ENCODE measurements around the gene HMCN2. TPM values are rescaled to one million over a fixed set of nuclear protein-coding genes. Genes with fewer than 3 reads are reported as not detected.
A peak's percentile ranks its signal among the peaks of the same experiment; 100 is the strongest.

The HMCN2 gene
- total RNA-seq, 1 donor from 2014 or later, result not detected

DNA sequence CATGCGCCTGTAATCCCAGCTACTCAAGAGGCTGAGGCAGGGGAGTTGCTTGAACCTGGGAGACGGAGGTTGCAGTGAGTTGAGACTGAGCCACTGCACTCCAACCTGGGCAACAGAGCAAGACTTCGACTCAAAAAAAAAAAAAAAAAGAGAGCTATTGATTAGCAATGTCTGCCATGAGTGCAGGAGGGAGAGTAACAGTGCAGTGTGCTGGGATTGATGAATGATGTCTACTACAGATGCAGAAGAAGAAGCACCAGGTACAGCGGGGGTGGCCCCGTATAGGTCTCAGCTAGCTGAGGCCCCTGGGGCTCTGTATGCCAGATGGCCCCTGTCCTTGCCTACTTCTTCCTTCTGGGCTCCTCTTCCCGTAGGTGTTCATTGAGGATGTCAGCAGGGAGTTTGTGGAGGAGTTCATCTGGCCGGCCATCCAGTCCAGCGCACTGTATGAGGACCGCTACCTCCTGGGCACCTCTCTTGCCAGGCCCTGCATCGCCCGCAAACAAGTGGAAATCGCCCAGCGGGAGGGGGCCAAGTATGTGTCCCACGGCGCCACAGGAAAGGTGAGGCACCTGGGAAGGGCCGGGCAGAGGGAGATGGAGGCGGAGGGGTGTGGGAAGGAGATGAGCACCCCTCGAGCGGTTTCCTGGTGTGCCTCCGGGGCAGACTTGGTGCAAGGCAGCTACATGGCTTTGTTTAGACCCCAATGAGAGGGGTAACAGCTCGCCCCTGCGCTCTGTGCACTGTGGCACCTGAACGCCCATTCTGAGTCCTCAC is 192.7 kb downstream of the HMCN2 start:
- ChIA-PET POLR2A (no interaction called here), CTCF (no interaction called here)
- no peak for TF ChIP-seq CTCF (IDR thresholded peaks at IDR 0.05)
- DNase-seq (no peak), ATAC-seq (ENCODE audit: low read depth) (no peak)
- H3K9me3 Mint-ChIP-seq, result no peaks in the 10 kb centered on the region
- H3K4me3 Mint-ChIP-seq, result no peak overlapping the region
- H3K36me3 Mint-ChIP-seq (ENCODE audit: low read depth), result no peaks in the 10 kb centered on the region
- no peaks in the 10 kb centered on the region for H3K4me1 Mint-ChIP-seq
- no peak overlapping the region for H3K27ac Mint-ChIP-seq
- peaks cover 14% of the 10 kb centered on the region for H3K27me3 Mint-ChIP-seq
- intact Hi-C loops (cut with micrococcal nuclease), result no loop called here

- no peak for TF ChIP-seq CTCF (IDR thresholded peaks at IDR 0.05)
- H3K4me3 Mint-ChIP-seq, result no peak overlapping the region
- ChIA-PET POLR2A (no interaction called here), CTCF (no interaction called here)
- H3K36me3 Mint-ChIP-seq (ENCODE audit: low read depth), result no peaks in the 10 kb centered on the region
- H3K27ac Mint-ChIP-seq, result no peak overlapping the region
- intact Hi-C loops (cut with micrococcal nuclease), result no loop called here
- ATAC-seq (ENCODE audit: low read depth) (no peak), DNase-seq (no peak)
- no peaks in the 10 kb centered on the region for H3K9me3 Mint-ChIP-seq
- no peaks in the 10 kb centered on the region for H3K4me1 Mint-ChIP-seq
- peaks cover 11% of the 10 kb centered on the region for H3K27me3 Mint-ChIP-seq
Measured at GRCh38 chr9:130458804-130459067, 193.2 kb downstream of the HMCN2 start.

DNA sequence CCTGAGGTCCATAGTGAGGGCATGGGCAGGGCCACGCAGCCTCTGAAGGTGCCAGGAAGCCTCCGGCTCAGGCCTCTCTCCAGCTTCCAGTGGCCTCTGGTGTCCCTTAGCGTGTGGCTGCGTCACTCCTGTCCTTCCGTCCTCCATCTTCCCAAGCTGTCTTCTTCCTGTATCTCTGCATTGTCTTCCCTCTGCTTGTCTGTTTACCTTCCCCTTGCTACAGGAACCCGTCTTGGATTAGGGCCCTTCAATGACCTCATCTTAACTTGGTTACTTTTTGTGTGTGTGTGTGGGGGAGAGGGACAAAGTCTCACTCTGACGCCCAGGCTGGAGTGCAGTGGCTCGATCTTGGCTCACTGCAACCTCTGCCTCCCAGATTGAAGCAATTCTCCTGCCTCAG is 193.6 kb downstream of the HMCN2 start:
- TF ChIP-seq CTCF (IDR thresholded peaks at IDR 0.05), result no peak
- DNase-seq, result no peak
- Mint-ChIP-seq H3K36me3 (ENCODE audit: low read depth) (no peaks in the 10 kb centered on the region), H3K27ac (no peak overlapping the region), H3K4me1 (no peaks in the 10 kb centered on the region), H3K4me3 (no peak overlapping the region), H3K9me3 (no peaks in the 10 kb centered on the region), H3K27me3 (peaks cover 11% of the 10 kb centered on the region)
- ChIA-PET POLR2A (no interaction called here), CTCF (interaction anchor here (5.1 kb wide), 1 partner anchor 223 kb away, joined by 51 read pairs; no protein-coding TSS in a partner anchor)
- intact Hi-C loops (cut with micrococcal nuclease), result no loop called here
- ATAC-seq (ENCODE audit: low read depth), result no peak

DNA sequence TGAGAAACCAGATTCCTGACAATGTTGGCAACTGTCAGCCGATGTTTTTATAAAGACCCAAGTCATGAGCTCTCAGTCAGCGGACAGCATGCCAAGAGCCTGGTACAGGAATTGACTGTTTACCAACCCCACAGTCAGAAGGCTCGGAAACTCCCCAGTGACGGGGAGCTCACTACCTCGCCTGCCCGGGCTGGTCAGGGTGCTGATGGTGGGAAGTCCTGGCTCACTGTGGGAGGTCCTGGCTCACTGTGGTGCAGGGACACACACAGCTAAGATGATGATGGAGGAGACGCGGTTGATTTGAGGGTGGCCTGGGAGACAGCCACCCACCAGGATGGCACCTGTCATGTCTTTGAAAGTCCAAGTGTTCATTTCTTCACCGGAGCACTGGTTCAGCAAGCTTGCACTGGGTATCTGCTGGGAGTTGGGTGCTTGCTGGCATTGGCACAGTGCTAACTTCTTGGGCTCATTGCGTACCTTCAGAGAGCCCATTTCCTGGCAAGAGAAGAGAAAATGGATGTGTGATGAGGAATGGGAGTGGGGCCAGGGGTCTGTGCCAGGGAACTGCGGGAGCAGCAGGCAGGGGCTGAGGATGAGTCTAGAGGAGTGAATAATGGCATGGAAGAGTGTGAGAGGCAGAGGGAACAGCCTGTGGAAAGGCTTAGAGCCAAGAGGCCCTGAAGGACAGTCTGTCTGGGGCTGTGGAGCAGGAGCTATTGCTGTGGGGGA is 194.5 kb downstream of the HMCN2 start:
- DNase-seq (no peak), ATAC-seq (ENCODE audit: low read depth) (no peak)
- intact Hi-C loops (cut with micrococcal nuclease), result loop anchor here (2.0 kb wide), 1 partner anchor 481 kb away; no protein-coding TSS in a partner anchor
- Mint-ChIP-seq H3K27ac (no peak overlapping the region), H3K36me3 (ENCODE audit: low read depth) (no peaks in the 10 kb centered on the region), H3K27me3 (peaks cover 11% of the 10 kb centered on the region), H3K4me1 (no peaks in the 10 kb centered on the region), H3K4me3 (no peak overlapping the region), H3K9me3 (no peaks in the 10 kb centered on the region)
- ChIA-PET POLR2A (no interaction called here), CTCF (interaction anchor here (0.5 to 5.1 kb wide), 5 partner anchors 222 to 403 kb away, joined by 3 to 51 read pairs (median 5); partner anchors contain the start of gene EXOSC2)
- no peak for TF ChIP-seq CTCF (IDR thresholded peaks at IDR 0.05)

DNA sequence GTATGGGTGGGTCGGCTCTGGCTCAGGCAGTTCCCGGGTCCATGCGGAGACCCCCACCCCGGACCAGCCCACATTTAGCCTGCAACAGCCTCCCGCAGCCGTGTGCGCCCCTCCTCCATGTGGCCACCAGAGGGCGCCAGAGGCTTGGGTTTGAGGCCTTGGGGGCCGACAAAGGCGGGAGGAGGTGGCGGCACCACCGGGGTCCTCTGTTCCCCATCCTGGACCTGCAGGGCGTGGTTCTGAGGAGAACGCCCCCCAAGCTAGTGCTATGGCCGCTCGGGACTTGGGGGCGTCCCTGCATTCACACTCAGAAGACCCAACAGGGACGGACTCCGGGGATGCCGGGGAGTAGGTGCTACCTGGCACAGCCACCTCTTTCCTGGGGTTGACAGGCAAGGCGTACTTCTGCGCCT is 195.7 kb downstream of the HMCN2 start:
- H3K4me1 Mint-ChIP-seq, result no peaks in the 10 kb centered on the region
- ATAC-seq (ENCODE audit: low read depth) (peak; percentile 76), DNase-seq (peak; percentile 74)
- ChIA-PET CTCF (interaction anchor here (1.4 to 5.1 kb wide), 3 partner anchors 221 to 232 kb away, joined by 5 to 51 read pairs (median 11); partner anchors contain the start of gene EXOSC2), POLR2A (no interaction called here)
- no peaks in the 10 kb centered on the region for H3K9me3 Mint-ChIP-seq
- H3K27ac Mint-ChIP-seq, result no peak overlapping the region
- peak; percentile 77 for TF ChIP-seq CTCF (IDR thresholded peaks at IDR 0.05)
- H3K4me3 Mint-ChIP-seq, result no peak overlapping the region
- no peaks in the 10 kb centered on the region for H3K36me3 Mint-ChIP-seq (ENCODE audit: low read depth)
- H3K27me3 Mint-ChIP-seq, result peaks cover 11% of the 10 kb centered on the region
- intact Hi-C loops (cut with micrococcal nuclease), result loop anchor here (1.0 to 2.0 kb wide), 3 partner anchors 221 to 585 kb away; no protein-coding TSS in a partner anchor

Measured in activated B cell treated with CpG ODN at 0.5 μM for 24 hours (primary cell).